HepG2 (cell line): ENCODE results near the gene COLGALT1. TPM values are rescaled to one million over a fixed set of nuclear protein-coding genes. Genes with fewer than 3 reads are reported as not detected.

Experiments
- ATAC-seq: fragments of 200-7000 bp; cut with Tn5 transposase; 3 replicates; pipeline ENCODE4 v1.9.1; 2020; ENCODE audit warnings: mild to moderate bottlenecking, moderate library complexity
- BruUV-seq: library from RNA; stranded (reverse); fragments of 400-500 nt; replicated peaks from 2 replicates; lab custom pipeline; 2021; lab: Mats Ljungman, UMichigan
- CTCF ChIA-PET: fragments of 300-600 bp; formaldehyde crosslinking; extraction: SDS; loops from one replicate; lab custom pipeline; 2021; ENCODE audit warnings: low total read pairs, inconsistent platforms, low intra/inter-chr PET ratio; lab: Yijun Ruan, JAX
- POLR2A ChIA-PET: fragments of 350-600 bp; sonication (Branson Sonifier 250); formaldehyde crosslinking; loops from one replicate; lab custom pipeline; 2020; ENCODE audit warnings: antibody characterized with exemption, inconsistent platforms; lab: Yijun Ruan, JAX
- DNase-seq: peaks from one replicate; pipeline ENCODE4 v3.0.0-alpha.2; 2015; ENCODE audit warnings: low spot score
- FAIRE-seq: peaks from 3 replicates; lab custom pipeline; 2011; peaks lifted over from hg19 to GRCh38; lab: Jason Lieb, UNC
- H2AFZ ChIP-seq: one replicate; pipeline ENCODE4 v1.6.1; 2011; ENCODE audit warnings: low read length, inconsistent platforms
- H3K27ac ChIP-seq: fragments of 300-600 bp; 3 replicates; pipeline ENCODE4 v1.8.0; 2011; ENCODE audit warnings: mixed run types, mild to moderate bottlenecking, mixed read lengths, low read length, inconsistent platforms; ENCODE audit not compliant: insufficient read depth; ENCODE audit errors: extremely low read length
- H3K27me3 ChIP-seq, 2 experiments: fragments of 200-600 bp in 1 of 2; 2 replicates in 1 of 2; 3 replicates in 1 of 2; pipeline versions ENCODE4 v1.6.0 to v1.8.0; 2011; ENCODE audit warnings: low read length in 2 of 2, mild to moderate bottlenecking in 2 of 2, moderate library complexity in 2 of 2, inconsistent platforms in 1 of 2; ENCODE audit not compliant: insufficient read depth in 2 of 2, control insufficient read depth in 1 of 2
- H3K36me3 ChIP-seq, 2 experiments: fragments of 200-600 bp in 1 of 2; replicated peaks in 1 of 2; 2 replicates in 1 of 2; 3 replicates in 1 of 2; pipeline versions ENCODE4 v1.5.1 to v1.8.0; 2011; ENCODE audit warnings: low read length in 2 of 2, inconsistent platforms in 1 of 2; ENCODE audit not compliant: insufficient read depth in 2 of 2, control insufficient read depth in 1 of 2
- H3K4me1 ChIP-seq: 2 replicates; pipeline ENCODE4 v1.5.1; 2012; ENCODE audit warnings: low read length, inconsistent platforms; ENCODE audit not compliant: insufficient read depth
- H3K4me2 ChIP-seq: 2 replicates; pipeline ENCODE4 v1.6.0; 2011; ENCODE audit warnings: low read depth, low read length, inconsistent platforms
- H3K4me3 ChIP-seq, 3 experiments: fragments of 200-600 bp in 1 of 3; sonication (generic), shearing (Covaris generic) in 1 of 3; replicated peaks in 1 of 3; 2 replicates each; pipeline ENCODE4 v1.5.1; 2011 to 2016; ENCODE audit warnings: low read length in 3 of 3, inconsistent platforms in 2 of 3, low read depth in 2 of 3, mild to moderate bottlenecking in 2 of 3, control low read depth in 1 of 3, mixed read lengths in 1 of 3; ENCODE audit not compliant: insufficient read depth in 1 of 3
- H3K79me2 ChIP-seq: one replicate; pipeline ENCODE4 v1.6.1; 2011; ENCODE audit warnings: low read length, inconsistent platforms; ENCODE audit not compliant: insufficient read depth
- H3K9ac ChIP-seq: 2 replicates; pipeline ENCODE4 v1.6.0; 2011; ENCODE audit warnings: mild to moderate bottlenecking, low read depth, low read length, inconsistent platforms; ENCODE audit not compliant: insufficient read depth
- H3K9me3 ChIP-seq: 2 replicates; pipeline ENCODE4 v1.5.1; 2012; ENCODE audit warnings: mild to moderate bottlenecking, low read length
- H4K20me1 ChIP-seq: 2 replicates; pipeline ENCODE4 v1.6.0; 2011; ENCODE audit warnings: inconsistent platforms, mild to moderate bottlenecking, low read length, moderate library complexity; ENCODE audit not compliant: insufficient read depth
- CBX1 ChIP-seq: IDR thresholded peaks from one replicate; pipeline ENCODE4 v1.6.1; 2016; ENCODE audit warnings: antibody characterized with exemption, low read depth
- EP300 ChIP-seq, 3 experiments: sonication (generic) in 1 of 3; formaldehyde crosslinking in 1 of 3; IDR thresholded peaks; 2 replicates each; pipeline versions ENCODE4 v1.5.1 to v1.6.1; 2011 to 2020; ENCODE audit warnings: low read depth in 2 of 3, low read length in 2 of 3, borderline replicate concordance in 1 of 3, improper control_type of control experiment in 1 of 3, mild to moderate bottlenecking in 1 of 3, missing genetic modification reagents in 1 of 3, moderate library complexity in 1 of 3
- FOXK1 ChIP-seq: sonication (generic); formaldehyde crosslinking; IDR thresholded peaks from 2 replicates; pipeline ENCODE4 v1.4.0; 2020; ENCODE audit warnings: low read depth, missing genetic modification reagents, borderline replicate concordance
- PRDM10 ChIP-seq: sonication (generic); formaldehyde crosslinking; IDR thresholded peaks from 2 replicates; pipeline ENCODE4 v1.4.0; 2020; ENCODE audit warnings: low read depth, missing genetic modification reagents
- SOX5 ChIP-seq: IDR thresholded peaks from 2 replicates; pipeline ENCODE4 v1.6.1; 2016; ENCODE audit warnings: borderline replicate concordance
- TCF7 ChIP-seq: sonication (generic); IDR thresholded peaks from 2 replicates; pipeline ENCODE4 v1.6.1; 2016; ENCODE audit warnings: antibody characterized with exemption, low read depth
- ZKSCAN8 ChIP-seq: IDR thresholded peaks from 2 replicates; pipeline ENCODE4 v1.6.1; 2016; ENCODE audit warnings: borderline replicate concordance, missing genetic modification reagents, missing compliant biosample characterization
- ZNF557 ChIP-seq: sonication (generic); formaldehyde crosslinking; IDR thresholded peaks from 2 replicates; pipeline ENCODE4 v1.4.0; 2020; ENCODE audit warnings: missing genetic modification reagents
- ZNF841 ChIP-seq: sonication (generic); formaldehyde crosslinking; IDR thresholded peaks from 2 replicates; pipeline ENCODE4 v1.8.1; 2023; ENCODE audit warnings: missing genetic modification reagents, borderline replicate concordance
- WGBS: methylation state at CpG from one replicate; pipeline ENCODE4 v1.1.6; 2017; ENCODE audit warnings: low lambda C conversion rate; 5-methylcytosine and 5-hydroxymethylcytosine counted together
- in situ Hi-C: cut with HindIII; loops from 2 replicates; pipeline ENCODE4 v1.10.0; 2017; ENCODE audit warnings: low pct_unique_long_range_greater_than_20kb; ENCODE audit not compliant: extremely low pct_ligation_motif_present
- intact Hi-C: fragments of 100-400 bp; cut with micrococcal nuclease; formaldehyde crosslinking; loops from one replicate; pipeline ENCODE4 v1.10.0; 2022; ENCODE audit not compliant: unreplicated experiment
- polyA plus RNA-seq, 8 experiments: library from polyadenylated mRNA; depleted of rRNA in 3 of 8; stranded (reverse) in 7 of 8; unstranded in 1 of 8; fragments of >200 nt; fragmentation: Illumina TruSeq in 4 of 8; extraction: Trizol in 4 of 8; gene quantifications; 2 replicates each; pipeline versions ENCODE4 v1.2.1 to v1.2.3, GENCODE V29; 2011 to 2016; ENCODE audit warnings: low read depth in 4 of 8, missing spikeins in 1 of 8, mixed read lengths in 1 of 8; ENCODE audit not compliant: insufficient read depth in 1 of 8
- total RNA-seq, 5 experiments: library from RNA; depleted of rRNA; stranded (reverse); fragments of >200 nt; fragmentation: Illumina TruSeq; extraction: Trizol; gene quantifications; 2 replicates each; pipeline ENCODE4 v1.2.3, GENCODE V29; 2016; ENCODE audit warnings: low read depth in 1 of 5
- TF ChIP-seq, protein P1 (sequence below): sonication (generic); formaldehyde crosslinking; IDR thresholded peaks from 2 replicates; pipeline ENCODE4 v1.5.1; 2020; ENCODE audit warnings: mild to moderate bottlenecking, missing genetic modification reagents, borderline replicate concordance
- TF ChIP-seq, protein P2 (sequence below): sonication (generic); formaldehyde crosslinking; IDR thresholded peaks from 2 replicates; pipeline ENCODE4 v1.9.0; 2021; ENCODE audit warnings: missing genetic modification reagents, borderline replicate concordance

COLGALT1 gene
- total and polyA plus RNA-seq, 2 of the 13 experiments (the other 11 are each of a cell fraction or from before 2014, with no cell fraction given): 58.0 to 211 TPM

- no peaks in the 10 kb centered on the region for H3K27me3 ChIP-seq
- CTCF ChIA-PET: no interaction called here
- in situ Hi-C loops: no loop called here
- no peak overlapping the region for H3K27ac ChIP-seq
- H3K4me3 ChIP-seq: no peak overlapping the region
- H3K79me2 ChIP-seq: no peaks in the 10 kb centered on the region
- WGBS: 88% methylated on average over 3 of the region's 3 CpGs
- H4K20me1 ChIP-seq: no peaks in the 10 kb centered on the region
- intact Hi-C loops: no loop called here
- DNase-seq (no peak), FAIRE-seq (no peak), ATAC-seq (no peak)
- POLR2A ChIA-PET: no interaction called here
- TF ChIP-seq, protein P1, sequence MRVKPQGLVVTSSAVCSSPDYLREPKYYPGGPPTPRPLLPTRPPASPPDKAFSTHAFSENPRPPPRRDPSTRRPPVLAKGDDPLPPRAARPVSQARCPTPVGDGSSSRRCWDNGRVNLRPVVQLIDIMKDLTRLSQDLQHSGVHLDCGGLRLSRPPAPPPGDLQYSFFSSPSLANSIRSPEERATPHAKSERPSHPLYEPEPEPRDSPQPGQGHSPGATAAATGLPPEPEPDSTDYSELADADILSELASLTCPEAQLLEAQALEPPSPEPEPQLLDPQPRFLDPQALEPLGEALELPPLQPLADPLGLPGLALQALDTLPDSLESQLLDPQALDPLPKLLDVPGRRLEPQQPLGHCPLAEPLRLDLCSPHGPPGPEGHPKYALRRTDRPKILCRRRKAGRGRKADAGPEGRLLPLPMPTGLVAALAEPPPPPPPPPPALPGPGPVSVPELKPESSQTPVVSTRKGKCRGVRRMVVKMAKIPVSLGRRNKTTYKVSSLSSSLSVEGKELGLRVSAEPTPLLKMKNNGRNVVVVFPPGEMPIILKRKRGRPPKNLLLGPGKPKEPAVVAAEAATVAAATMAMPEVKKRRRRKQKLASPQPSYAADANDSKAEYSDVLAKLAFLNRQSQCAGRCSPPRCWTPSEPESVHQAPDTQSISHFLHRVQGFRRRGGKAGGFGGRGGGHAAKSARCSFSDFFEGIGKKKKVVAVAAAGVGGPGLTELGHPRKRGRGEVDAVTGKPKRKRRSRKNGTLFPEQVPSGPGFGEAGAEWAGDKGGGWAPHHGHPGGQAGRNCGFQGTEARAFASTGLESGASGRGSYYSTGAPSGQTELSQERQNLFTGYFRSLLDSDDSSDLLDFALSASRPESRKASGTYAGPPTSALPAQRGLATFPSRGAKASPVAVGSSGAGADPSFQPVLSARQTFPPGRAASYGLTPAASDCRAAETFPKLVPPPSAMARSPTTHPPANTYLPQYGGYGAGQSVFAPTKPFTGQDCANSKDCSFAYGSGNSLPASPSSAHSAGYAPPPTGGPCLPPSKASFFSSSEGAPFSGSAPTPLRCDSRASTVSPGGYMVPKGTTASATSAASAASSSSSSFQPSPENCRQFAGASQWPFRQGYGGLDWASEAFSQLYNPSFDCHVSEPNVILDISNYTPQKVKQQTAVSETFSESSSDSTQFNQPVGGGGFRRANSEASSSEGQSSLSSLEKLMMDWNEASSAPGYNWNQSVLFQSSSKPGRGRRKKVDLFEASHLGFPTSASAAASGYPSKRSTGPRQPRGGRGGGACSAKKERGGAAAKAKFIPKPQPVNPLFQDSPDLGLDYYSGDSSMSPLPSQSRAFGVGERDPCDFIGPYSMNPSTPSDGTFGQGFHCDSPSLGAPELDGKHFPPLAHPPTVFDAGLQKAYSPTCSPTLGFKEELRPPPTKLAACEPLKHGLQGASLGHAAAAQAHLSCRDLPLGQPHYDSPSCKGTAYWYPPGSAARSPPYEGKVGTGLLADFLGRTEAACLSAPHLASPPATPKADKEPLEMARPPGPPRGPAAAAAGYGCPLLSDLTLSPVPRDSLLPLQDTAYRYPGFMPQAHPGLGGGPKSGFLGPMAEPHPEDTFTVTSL (CRISPR knock-in tag): no peak
- TF ChIP-seq ZNF841 (CRISPR knock-in tag) (no peak), ZKSCAN8 (CRISPR knock-in tag) (no peak), TCF7 (no peak), PRDM10 (CRISPR knock-in tag) (no peak), CBX1 (no peak), SOX5 (CRISPR knock-in tag) (no peak), ZNF557 (CRISPR knock-in tag) (no peak), EP300 (IDR thresholded peaks at IDR 0.05; ENCODE audit: low read depth in 2 of 2, low read length in 2 of 2) (no peak), EP300 (CRISPR knock-in tag; IDR thresholded peaks at IDR 0.05; ENCODE audit: borderline replicate concordance) (no peak), FOXK1 (CRISPR knock-in tag) (no peak)
- TF ChIP-seq, protein P2, sequence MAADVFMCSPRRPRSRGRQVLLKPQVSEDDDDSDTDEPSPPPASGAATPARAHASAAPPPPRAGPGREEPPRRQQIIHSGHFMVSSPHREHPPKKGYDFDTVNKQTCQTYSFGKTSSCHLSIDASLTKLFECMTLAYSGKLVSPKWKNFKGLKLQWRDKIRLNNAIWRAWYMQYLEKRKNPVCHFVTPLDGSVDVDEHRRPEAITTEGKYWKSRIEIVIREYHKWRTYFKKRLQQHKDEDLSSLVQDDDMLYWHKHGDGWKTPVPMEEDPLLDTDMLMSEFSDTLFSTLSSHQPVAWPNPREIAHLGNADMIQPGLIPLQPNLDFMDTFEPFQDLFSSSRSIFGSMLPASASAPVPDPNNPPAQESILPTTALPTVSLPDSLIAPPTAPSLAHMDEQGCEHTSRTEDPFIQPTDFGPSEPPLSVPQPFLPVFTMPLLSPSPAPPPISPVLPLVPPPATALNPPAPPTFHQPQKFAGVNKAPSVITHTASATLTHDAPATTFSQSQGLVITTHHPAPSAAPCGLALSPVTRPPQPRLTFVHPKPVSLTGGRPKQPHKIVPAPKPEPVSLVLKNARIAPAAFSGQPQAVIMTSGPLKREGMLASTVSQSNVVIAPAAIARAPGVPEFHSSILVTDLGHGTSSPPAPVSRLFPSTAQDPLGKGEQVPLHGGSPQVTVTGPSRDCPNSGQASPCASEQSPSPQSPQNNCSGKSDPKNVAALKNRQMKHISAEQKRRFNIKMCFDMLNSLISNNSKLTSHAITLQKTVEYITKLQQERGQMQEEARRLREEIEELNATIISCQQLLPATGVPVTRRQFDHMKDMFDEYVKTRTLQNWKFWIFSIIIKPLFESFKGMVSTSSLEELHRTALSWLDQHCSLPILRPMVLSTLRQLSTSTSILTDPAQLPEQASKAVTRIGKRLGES (CRISPR knock-in tag): no peak
- peaks cover 8% of the 10 kb centered on the region; the same call in 1 of the 2 replicates for H3K4me1 ChIP-seq
- H3K9me3 ChIP-seq: no peaks in the 10 kb centered on the region
- BruUV-seq: no TSS peak
- no peak overlapping the region for H3K9ac ChIP-seq
- H3K36me3 ChIP-seq: peaks cover 15 to 44% of the 10 kb centered on the region in 2 experiments; a peak in 4 of 5 replicates
- no peak overlapping the region for H2AFZ ChIP-seq
- H3K4me2 ChIP-seq: no peak overlapping the region
Measured at GRCh38 chr19:17565611-17566010, 10.2 kb downstream of the COLGALT1 start.
